SK-N-SH (cell line): Measurements from ENCODE around the gene LPXN. TPM values are rescaled to one million over a fixed set of nuclear protein-coding genes. Genes with fewer than 3 reads are reported as not detected.

ENCODE experiments used
- CTCF ChIA-PET: fragments of 300-600, 350-600 bp; formaldehyde crosslinking; extraction: SDS; loops from one replicate; lab custom pipeline; 2021; lab: Yijun Ruan, JAX
- POLR2A ChIA-PET: fragments of 350-600 bp; sonication (Branson Sonifier 250); formaldehyde crosslinking; extraction: SDS; loops from one replicate; lab custom pipeline; 2020; ENCODE audit warnings: antibody characterized with exemption, inconsistent platforms; lab: Yijun Ruan, JAX
- DNase-seq: peaks from one replicate; pipeline ENCODE4 v3.0.0; 2012
- H2AFZ ChIP-seq: fragments of 200-600 bp; sonication (generic); 2 replicates; pipeline ENCODE4 v1.8.1; 2016; ENCODE audit warnings: antibody characterized with exemption, mild to moderate bottlenecking, low read depth
- H3F3A ChIP-seq: fragments of 200-600 bp; sonication (generic); replicated peaks from 2 replicates; pipeline ENCODE3; 2016; ENCODE audit warnings: antibody characterized with exemption, mild to moderate bottlenecking; ENCODE audit not compliant: insufficient read depth
- H3K27ac ChIP-seq, 2 experiments: fragments of 200-500 bp in 1 of 2; fragments of 200-600 bp in 1 of 2; sonication (Bioruptor generic) in 1 of 2; sonication (generic), shearing (Covaris generic) in 1 of 2; 2 replicates each; pipeline versions ENCODE4 v1.5.1 to v1.6.1; 2014 to 2016; ENCODE audit warnings: low read depth in 2 of 2, inconsistent platforms in 1 of 2, low read length in 1 of 2, mild to moderate bottlenecking in 1 of 2, mixed read lengths in 1 of 2
- H3K27me3 ChIP-seq: fragments of 200-600 bp; sonication (generic), shearing (Covaris generic); 2 replicates; pipeline ENCODE4 v1.6.1; 2016; ENCODE audit warnings: mixed run types; ENCODE audit not compliant: insufficient read depth
- H3K36me3 ChIP-seq, 2 experiments: fragments of 200-500 bp in 1 of 2; fragments of 200-600 bp in 1 of 2; sonication (Bioruptor generic) in 1 of 2; sonication (generic) in 1 of 2; replicated peaks in 1 of 2; 2 replicates each; pipeline versions ENCODE3 to v1.5.1; 2014 to 2016; ENCODE audit warnings: low read length in 1 of 2, mild to moderate bottlenecking in 1 of 2; ENCODE audit not compliant: insufficient read depth in 2 of 2, control insufficient read depth in 1 of 2
- H3K4me1 ChIP-seq, 2 experiments: fragments of 200-500 bp in 1 of 2; fragments of 200-600 bp in 1 of 2; sonication (Bioruptor generic) in 1 of 2; sonication (generic), shearing (Covaris generic) in 1 of 2; 2 replicates each; pipeline versions ENCODE4 v1.5.1 to v1.6.1; 2014 to 2016; ENCODE audit warnings: low read depth in 1 of 2, low read length in 1 of 2, mixed run types in 1 of 2; ENCODE audit not compliant: insufficient read depth in 2 of 2, control insufficient read depth in 1 of 2
- H3K4me2 ChIP-seq: fragments of 200-600 bp; sonication (generic), shearing (Covaris generic); 2 replicates; pipeline ENCODE4 v1.6.1; 2017; ENCODE audit warnings: mixed run types
- H3K4me3 ChIP-seq, 2 experiments: fragments of 200-500 bp in 1 of 2; fragments of 200-600 bp in 1 of 2; sonication (Bioruptor generic) in 1 of 2; sonication (generic), shearing (Covaris generic) in 1 of 2; 2 replicates each; pipeline versions ENCODE4 v1.5.1 to v1.8.1; 2014 to 2016; ENCODE audit warnings: low read depth in 2 of 2, inconsistent platforms in 1 of 2, low read length in 1 of 2, mild to moderate bottlenecking in 1 of 2, mixed read lengths in 1 of 2, moderate library complexity in 1 of 2
- H3K79me2 ChIP-seq: fragments of 200-600 bp; sonication (generic); 2 replicates; pipeline ENCODE4 v1.8.1; 2017; ENCODE audit warnings: mild to moderate bottlenecking; ENCODE audit not compliant: insufficient read depth
- H3K9ac ChIP-seq: fragments of 200-600 bp; sonication (generic); 2 replicates; pipeline ENCODE4 v1.6.1; 2017; ENCODE audit warnings: mixed run types
- H3K9me2 ChIP-seq: fragments of 200-600 bp; sonication (generic); 2 replicates; pipeline ENCODE4 v1.6.1; 2017; ENCODE audit warnings: mixed run types
- H3K9me3 ChIP-seq: fragments of 200-600 bp; sonication (generic); 2 replicates; pipeline ENCODE4 v1.6.1; 2017; ENCODE audit warnings: mixed run types, mild to moderate bottlenecking, moderate library complexity
- H4K20me1 ChIP-seq: fragments of 200-600 bp; sonication (generic); 2 replicates; pipeline ENCODE4 v1.6.1; 2017; ENCODE audit warnings: mild to moderate bottlenecking, mixed run types; ENCODE audit not compliant: insufficient read depth
- ELF1 ChIP-seq: IDR thresholded peaks from 2 replicates; pipeline ENCODE4 v1.4.0; 2012
- FOSL2 ChIP-seq: IDR thresholded peaks from 2 replicates; pipeline ENCODE4 v1.4.0; 2012; ENCODE audit warnings: low read depth, mild to moderate bottlenecking, moderate library complexity, borderline replicate concordance
- FOXM1 ChIP-seq: IDR thresholded peaks from 2 replicates; pipeline ENCODE4 v1.4.0; 2012; ENCODE audit warnings: low read depth, mild to moderate bottlenecking
- GATA2 ChIP-seq: sonication (generic); formaldehyde crosslinking; IDR thresholded peaks from 2 replicates; pipeline ENCODE4 v1.5.0; 2020; ENCODE audit warnings: mild to moderate bottlenecking, missing genetic modification reagents
- JUND ChIP-seq: IDR thresholded peaks from 2 replicates; pipeline ENCODE4 v1.4.0; 2012
- MEF2A ChIP-seq: IDR thresholded peaks from 2 replicates; pipeline ENCODE4 v1.4.0; 2012; ENCODE audit warnings: low read depth, borderline replicate concordance
- NRF1 ChIP-seq: IDR thresholded peaks from 2 replicates; pipeline ENCODE4 v1.6.1; 2012; ENCODE audit warnings: low read depth, mild to moderate bottlenecking, low read length
- RFX5 ChIP-seq: IDR thresholded peaks from 2 replicates; pipeline ENCODE4 v1.6.1; 2012; ENCODE audit warnings: mild to moderate bottlenecking, improper control_type of control experiment, low read length
- SIN3A ChIP-seq: IDR thresholded peaks from 2 replicates; pipeline ENCODE4 v1.6.1; 2012; ENCODE audit warnings: low read depth, mild to moderate bottlenecking, low read length, moderate library complexity, borderline replicate concordance
- TAF1 ChIP-seq: IDR thresholded peaks from 2 replicates; pipeline ENCODE4 v1.6.1; 2012; ENCODE audit warnings: low read depth, mild to moderate bottlenecking, low read length, moderate library complexity, borderline replicate concordance
- WGBS: methylation state at CpG from one replicate; pipeline ENCODE4 v1.1.6; 2017; ENCODE audit warnings: low lambda C conversion rate; 5-methylcytosine and 5-hydroxymethylcytosine counted together
- polyA plus RNA-seq, 3 experiments: library from polyadenylated mRNA; depleted of rRNA; stranded (reverse); fragments of >200 nt; gene quantifications; 2 replicates each; pipeline ENCODE4 v1.2.3, GENCODE V29; 2012
- TF ChIP-seq, protein P1 (sequence below): IDR thresholded peaks from 2 replicates; pipeline ENCODE4 v1.4.0; 2012; ENCODE audit warnings: low read depth, borderline replicate concordance
- TF ChIP-seq, protein P2 (sequence below): fragments of 150-350 bp; IDR thresholded peaks from 2 replicates; pipeline ENCODE4 v1.6.1; 2016; ENCODE audit warnings: mild to moderate bottlenecking, low read depth, low read length
- TF ChIP-seq, protein P3 (sequence below): fragments of 200-600 bp; sonication (generic); IDR thresholded peaks from 2 replicates; pipeline ENCODE4 v1.6.1; 2017; ENCODE audit warnings: antibody characterized with exemption, mild to moderate bottlenecking, moderate library complexity

The LPXN gene
- polyA plus RNA-seq, 1 of the 3 experiments (the other 2 are of a cell fraction): 4.4 TPM

- TF ChIP-seq, protein P1, sequence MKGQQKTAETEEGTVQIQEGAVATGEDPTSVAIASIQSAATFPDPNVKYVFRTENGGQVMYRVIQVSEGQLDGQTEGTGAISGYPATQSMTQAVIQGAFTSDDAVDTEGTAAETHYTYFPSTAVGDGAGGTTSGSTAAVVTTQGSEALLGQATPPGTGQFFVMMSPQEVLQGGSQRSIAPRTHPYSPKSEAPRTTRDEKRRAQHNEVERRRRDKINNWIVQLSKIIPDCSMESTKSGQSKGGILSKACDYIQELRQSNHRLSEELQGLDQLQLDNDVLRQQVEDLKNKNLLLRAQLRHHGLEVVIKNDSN: no peak
- TF ChIP-seq TAF1: no peak
These were observed 79.8 kb downstream of the LPXN start (continued) for GRCh38 chr11:58495906-58496305.

DNA sequence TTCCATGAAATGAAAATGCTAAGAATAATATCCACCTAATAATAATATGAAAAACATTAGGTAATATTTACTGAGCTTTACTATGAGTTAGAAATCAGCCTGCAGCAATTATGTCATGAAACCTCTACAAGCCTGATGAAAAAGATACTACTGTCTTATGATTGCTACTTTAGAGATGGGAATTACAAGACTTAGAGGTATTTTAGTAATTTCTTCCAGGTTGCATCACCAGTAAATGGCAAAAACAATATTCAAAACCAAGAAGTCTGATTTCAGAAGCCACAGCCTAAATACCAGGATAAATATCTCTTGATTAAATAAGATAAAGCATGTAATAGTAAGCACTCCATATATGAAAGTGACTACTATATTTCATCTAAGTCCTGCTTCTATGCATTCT, 81.6 kb downstream of the LPXN start:
- H3K9me3 ChIP-seq: no peaks in the 10 kb centered on the region
- peak overlapping the region in 1 of 2 experiments; percentile 44; a peak in 2 of 4 replicates for H3K27ac ChIP-seq
- no peak overlapping the region for H3K9ac ChIP-seq
- CTCF ChIA-PET: interaction anchor here (2.2 kb wide), 1 partner anchor 30 kb away, joined by 8 read pairs; no protein-coding TSS in a partner anchor
- peaks cover 11% of the 10 kb centered on the region for H3F3A ChIP-seq
- peak overlapping the region; percentile 50; the same call in 1 of the 2 replicates for H2AFZ ChIP-seq
- H3K4me3 ChIP-seq: no peak overlapping the region
- no peaks in the 10 kb centered on the region for H3K9me2 ChIP-seq
- no peaks in the 10 kb centered on the region for H3K79me2 ChIP-seq
- DNase-seq: no peak
- TF ChIP-seq GATA2 (CRISPR knock-in tag) (no peak), NRF1 (no peak), ELF1 (no peak), JUND (no peak), SIN3A (no peak), FOXM1 (no peak)
- TF ChIP-seq, protein P2, sequence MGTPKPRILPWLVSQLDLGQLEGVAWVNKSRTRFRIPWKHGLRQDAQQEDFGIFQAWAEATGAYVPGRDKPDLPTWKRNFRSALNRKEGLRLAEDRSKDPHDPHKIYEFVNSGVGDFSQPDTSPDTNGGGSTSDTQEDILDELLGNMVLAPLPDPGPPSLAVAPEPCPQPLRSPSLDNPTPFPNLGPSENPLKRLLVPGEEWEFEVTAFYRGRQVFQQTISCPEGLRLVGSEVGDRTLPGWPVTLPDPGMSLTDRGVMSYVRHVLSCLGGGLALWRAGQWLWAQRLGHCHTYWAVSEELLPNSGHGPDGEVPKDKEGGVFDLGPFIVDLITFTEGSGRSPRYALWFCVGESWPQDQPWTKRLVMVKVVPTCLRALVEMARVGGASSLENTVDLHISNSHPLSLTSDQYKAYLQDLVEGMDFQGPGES: no peak
- TF ChIP-seq, all 33 proteins: peak for 0
- POLR2A ChIA-PET: no interaction called here
- H4K20me1 ChIP-seq: no peaks in the 10 kb centered on the region
- peak overlapping the region; percentile 28; the same call in 1 of the 2 replicates for H3K4me2 ChIP-seq
- H3K4me1 ChIP-seq: no peaks in the 10 kb centered on the region
- no peaks in the 10 kb centered on the region for H3K36me3 ChIP-seq
- no peaks in the 10 kb centered on the region for H3K27me3 ChIP-seq

DNA sequence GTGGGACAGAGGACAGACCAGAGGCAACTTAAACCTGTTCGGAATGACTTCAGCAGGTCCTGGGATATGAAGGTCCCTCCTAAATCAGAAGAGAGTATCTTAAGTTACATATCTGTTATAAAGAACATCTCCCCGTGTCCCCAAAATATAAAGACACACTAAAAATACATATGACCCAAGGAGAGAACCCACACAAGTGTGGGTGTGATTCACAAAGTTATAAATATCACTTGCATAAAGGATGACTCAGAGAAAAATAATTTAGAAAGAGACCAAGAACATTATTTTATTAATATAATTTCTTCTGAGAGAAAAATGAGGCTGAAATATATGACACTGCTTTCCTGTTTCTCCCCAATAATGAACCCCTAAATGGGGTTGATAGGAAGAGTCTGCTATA, 82.0 kb downstream of the LPXN start:
- Histone ChIP-seq H2AFZ (peak overlapping the region; percentile 50; the same call in 1 of the 2 replicates), H3K79me2 (no peaks in the 10 kb centered on the region), H3K4me3 (no peak overlapping the region), H3K27me3 (no peaks in the 10 kb centered on the region), H4K20me1 (no peaks in the 10 kb centered on the region), H3K9me2 (no peaks in the 10 kb centered on the region), H3K36me3 (no peaks in the 10 kb centered on the region), H3K4me2 (peak overlapping the region; percentile 28; the same call in 1 of the 2 replicates), H3K9ac (no peak overlapping the region), H3K27ac (peak overlapping the region in 1 of 2 experiments; percentile 44; a peak in 2 of 4 replicates), H3K9me3 (no peaks in the 10 kb centered on the region), H3K4me1 (no peaks in the 10 kb centered on the region), H3F3A (peaks cover 11% of the 10 kb centered on the region)
- WGBS: 15% methylated on average over 2 of the region's 2 CpGs
- CTCF ChIA-PET: no interaction called here
- DNase-seq: no peak
- POLR2A ChIA-PET: no interaction called here
- TF ChIP-seq, protein P3, sequence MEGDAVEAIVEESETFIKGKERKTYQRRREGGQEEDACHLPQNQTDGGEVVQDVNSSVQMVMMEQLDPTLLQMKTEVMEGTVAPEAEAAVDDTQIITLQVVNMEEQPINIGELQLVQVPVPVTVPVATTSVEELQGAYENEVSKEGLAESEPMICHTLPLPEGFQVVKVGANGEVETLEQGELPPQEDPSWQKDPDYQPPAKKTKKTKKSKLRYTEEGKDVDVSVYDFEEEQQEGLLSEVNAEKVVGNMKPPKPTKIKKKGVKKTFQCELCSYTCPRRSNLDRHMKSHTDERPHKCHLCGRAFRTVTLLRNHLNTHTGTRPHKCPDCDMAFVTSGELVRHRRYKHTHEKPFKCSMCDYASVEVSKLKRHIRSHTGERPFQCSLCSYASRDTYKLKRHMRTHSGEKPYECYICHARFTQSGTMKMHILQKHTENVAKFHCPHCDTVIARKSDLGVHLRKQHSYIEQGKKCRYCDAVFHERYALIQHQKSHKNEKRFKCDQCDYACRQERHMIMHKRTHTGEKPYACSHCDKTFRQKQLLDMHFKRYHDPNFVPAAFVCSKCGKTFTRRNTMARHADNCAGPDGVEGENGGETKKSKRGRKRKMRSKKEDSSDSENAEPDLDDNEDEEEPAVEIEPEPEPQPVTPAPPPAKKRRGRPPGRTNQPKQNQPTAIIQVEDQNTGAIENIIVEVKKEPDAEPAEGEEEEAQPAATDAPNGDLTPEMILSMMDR: no peak
- TF ChIP-seq RFX5 (no peak), MEF2A (0 out of 2 replicates have a peak, but pooled peaks have one; percentile 29), FOSL2 (0 out of 2 replicates have a peak, but pooled peaks have one; percentile 3)
